Fibroblast of skin of left biceps (primary cell): ENCODE results near the gene PLA2G4B.

Experiments used
- DNase-seq, 2 experiments: peaks; one replicate each; pipeline ENCODE4 v3.0.0-alpha.2; 2013; ENCODE audit warnings: low read depth in 2 of 2

Gene PLA2G4B, protein sequence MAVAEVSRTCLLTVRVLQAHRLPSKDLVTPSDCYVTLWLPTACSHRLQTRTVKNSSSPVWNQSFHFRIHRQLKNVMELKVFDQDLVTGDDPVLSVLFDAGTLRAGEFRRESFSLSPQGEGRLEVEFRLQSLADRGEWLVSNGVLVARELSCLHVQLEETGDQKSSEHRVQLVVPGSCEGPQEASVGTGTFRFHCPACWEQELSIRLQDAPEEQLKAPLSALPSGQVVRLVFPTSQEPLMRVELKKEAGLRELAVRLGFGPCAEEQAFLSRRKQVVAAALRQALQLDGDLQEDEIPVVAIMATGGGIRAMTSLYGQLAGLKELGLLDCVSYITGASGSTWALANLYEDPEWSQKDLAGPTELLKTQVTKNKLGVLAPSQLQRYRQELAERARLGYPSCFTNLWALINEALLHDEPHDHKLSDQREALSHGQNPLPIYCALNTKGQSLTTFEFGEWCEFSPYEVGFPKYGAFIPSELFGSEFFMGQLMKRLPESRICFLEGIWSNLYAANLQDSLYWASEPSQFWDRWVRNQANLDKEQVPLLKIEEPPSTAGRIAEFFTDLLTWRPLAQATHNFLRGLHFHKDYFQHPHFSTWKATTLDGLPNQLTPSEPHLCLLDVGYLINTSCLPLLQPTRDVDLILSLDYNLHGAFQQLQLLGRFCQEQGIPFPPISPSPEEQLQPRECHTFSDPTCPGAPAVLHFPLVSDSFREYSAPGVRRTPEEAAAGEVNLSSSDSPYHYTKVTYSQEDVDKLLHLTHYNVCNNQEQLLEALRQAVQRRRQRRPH

DNA sequence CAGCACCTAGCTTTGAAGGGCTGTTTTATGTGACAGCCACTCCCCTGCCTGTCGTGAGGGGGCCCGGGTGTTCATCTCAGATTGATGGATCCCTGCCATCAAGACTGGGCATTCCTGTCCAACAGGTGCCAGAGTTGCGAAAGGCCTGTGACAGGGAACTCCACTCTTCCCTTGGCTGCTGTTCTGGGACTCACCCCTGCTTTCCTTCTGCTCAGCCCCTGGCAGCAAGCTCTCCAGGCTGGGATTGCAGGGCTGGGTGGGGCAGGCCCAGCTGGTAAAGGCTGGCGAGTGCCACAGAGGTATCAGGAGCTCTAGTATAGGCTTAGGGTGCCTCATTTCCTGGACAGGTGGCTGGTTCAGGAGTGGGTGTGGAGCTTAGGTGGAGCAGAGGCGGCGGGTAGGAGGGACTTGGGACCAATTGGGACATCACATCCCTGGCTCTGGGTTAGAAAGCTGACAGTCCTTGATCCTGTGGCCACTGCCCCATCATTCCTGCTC lies at the start of gene PLA2G4B:
Gene PLA2G4B, plus strand, starts transcription at position 448 of the 498 bp plus-strand sequence. CDS start 67 bp downstream, outside the sequence.
- DNase-seq, result no peak

DNA sequence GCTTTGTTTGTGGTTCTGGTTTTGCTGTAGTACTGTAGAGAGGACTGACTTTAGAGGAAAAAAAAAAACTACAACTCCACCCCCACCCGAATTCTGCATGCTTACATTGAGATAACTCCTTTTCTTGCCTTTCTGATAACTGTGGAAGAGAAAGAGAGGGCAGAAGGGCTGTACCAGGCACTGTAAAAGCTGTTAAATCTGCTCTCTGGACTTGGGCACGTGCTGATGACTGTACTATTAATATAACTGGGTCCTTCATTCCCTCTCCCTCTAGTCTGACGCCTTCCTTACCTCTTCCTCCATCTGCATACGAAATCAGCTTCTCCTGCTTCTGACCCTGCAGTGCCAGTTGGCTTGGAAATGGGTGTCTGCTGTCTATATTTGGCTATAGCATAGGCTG lies 49.4 kb upstream of the PLA2G4B start:
- DNase-seq, result no peak

GRCh38 chr15:41789662-41790061 lies 49.0 kb upstream of the PLA2G4B start:
- DNase-seq, result no peak

DNA sequence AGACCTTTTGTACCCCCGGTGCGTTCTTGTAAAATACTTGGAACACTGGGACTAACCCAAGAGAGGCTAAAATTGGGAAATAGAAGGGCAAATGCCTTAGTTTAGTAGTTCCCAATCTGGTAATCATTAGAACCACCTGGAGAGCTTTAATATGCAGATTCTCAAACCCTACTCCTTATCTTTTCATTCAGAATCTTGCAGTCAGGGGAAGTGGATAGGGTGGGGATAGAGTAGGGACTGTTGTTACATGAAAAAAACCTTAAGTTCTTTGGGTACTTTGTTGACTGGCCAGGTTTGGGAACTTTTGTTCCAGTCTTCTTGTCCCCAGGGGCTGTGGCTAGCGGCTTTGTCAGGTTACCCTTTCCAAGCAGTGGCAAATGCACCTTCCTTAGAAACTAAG lies 48.5 kb upstream of the PLA2G4B start:
- no peak for DNase-seq

DNA sequence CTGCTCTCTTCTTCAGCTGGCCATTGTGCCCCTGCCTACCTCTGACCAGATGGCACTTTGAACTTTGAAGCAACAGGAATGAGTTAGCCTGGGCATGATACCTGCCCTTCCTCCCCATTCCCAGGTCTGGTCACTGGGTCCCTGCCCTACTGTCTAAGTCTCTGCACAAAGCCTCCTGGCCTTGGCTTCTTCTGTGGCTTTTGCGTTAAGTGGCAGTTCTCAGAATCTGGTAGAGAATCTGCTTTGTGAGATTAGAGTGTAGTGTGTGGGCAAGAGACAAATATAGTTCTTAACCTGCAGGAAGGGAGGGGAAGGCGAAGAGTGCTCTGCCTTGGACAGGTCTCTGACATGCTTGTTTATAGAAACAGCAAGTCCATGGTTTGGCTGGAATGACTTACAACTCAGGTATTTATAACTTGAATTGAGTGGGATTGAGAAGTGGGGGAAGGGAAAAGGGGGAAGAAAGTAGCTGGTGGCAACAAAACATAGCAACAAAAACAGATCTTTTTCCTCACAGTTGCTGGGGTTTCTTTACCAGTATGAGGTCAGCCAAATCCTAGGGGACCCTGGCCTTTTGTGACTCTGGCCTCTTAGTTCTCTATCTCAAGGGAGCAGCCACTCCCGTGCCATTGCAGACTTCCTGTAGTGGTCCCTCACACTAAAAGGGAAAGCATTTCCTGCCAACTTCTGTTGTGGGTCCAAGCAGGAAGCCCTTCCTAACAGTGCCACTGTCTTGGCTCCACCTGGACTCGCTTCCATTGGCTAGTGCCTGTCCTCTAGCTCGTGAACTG lies 47.7 kb upstream of the PLA2G4B start:
- DNase-seq, result no peak

- DNase-seq, result no peak
Measured at GRCh38 chr15:41791547-41791937, 47.1 kb upstream of the PLA2G4B start.

DNA sequence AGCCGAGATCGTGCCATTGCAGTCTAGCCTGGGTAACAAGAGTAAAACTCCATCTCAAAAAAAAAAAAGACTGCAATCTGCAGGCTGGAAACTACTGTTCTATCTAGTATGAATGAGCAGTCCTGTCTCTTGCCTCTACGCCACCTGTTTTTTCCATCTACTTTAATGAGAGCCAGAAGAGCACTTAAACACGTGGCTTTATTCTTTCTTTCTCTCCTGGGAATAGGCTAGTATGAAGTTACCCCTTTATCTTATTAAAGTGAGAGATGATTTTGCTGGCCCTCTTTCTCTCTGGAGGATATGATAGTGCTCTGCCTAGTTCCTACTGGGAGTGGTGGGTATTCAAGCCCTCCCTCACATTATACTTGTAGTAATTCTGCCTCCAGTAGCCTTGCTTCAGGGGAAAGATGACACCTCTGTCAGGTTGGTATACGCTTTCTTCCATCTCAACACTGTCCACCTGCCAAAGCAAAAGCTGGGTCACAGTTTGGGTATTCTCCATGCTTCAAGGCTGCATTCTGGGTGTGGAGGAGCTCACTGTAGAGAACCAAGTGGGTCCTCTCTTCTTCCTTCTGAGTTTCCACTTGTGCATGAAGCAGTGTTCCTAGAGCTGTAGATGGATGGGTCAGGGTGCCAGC lies 46.5 kb upstream of the PLA2G4B start:
- DNase-seq, result no peak

DNA sequence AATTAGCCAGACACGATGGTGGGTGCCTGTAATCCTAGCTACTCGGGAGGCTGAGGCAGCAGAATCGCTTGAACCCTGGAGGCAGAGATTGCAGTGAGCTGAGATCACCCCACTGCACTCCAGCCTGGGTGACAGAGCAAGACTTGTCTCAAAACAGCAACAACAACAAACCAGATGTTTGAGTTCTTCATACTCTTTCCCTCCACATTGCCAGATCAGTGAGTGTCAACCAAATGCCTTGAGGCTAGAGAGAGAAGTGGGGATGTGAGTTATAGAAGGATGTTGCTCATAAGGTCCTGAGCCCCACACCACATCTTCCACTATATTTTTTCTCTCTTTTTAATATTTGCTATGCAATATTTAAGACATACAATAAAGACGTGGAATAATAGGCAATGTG lies 44.6 kb upstream of the PLA2G4B start:
- DNase-seq, result no peak

DNA sequence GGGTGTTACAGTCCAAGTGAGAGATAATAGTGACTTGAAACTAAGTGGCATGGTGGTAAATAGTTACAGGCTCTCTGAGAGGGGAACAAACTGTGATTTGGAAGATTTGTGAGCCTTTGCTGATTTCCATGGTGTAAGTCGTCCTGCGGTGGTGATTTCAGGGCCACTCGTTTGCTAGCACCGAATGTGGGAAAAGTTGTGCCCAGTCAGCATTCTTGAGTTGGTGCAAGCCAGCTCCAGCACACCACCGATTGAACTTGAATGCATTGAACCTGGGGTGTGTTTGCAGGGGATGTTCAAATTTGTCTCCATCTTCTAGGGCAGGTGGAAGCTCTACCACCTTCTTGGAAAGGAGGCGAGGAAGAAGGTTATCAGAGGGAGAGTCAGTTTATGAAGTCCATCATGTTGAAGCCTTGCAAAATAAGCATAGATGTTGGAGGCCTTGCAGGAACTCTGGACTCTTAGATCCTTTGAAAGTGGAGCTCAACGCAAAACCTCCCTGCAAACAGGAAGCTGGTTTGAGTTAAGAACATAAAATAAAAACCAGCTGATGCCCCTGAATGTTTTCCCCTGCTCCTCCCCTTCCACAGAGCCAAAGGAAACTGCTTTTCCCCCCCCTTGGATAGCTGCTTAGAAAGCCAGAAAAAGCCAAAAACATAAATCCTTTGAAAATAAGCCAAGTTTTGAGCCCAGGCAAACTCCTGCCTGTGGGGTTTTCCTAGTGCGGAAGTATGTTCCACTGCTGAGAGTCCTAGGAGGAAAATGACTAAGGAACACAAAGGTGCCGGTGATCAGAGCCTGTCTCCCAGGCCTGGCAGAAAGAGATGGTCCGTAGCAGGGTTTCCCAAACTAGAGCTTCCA lies 42.4 kb upstream of the PLA2G4B start:
- peak; percentile 83 to 84 for DNase-seq

DNA sequence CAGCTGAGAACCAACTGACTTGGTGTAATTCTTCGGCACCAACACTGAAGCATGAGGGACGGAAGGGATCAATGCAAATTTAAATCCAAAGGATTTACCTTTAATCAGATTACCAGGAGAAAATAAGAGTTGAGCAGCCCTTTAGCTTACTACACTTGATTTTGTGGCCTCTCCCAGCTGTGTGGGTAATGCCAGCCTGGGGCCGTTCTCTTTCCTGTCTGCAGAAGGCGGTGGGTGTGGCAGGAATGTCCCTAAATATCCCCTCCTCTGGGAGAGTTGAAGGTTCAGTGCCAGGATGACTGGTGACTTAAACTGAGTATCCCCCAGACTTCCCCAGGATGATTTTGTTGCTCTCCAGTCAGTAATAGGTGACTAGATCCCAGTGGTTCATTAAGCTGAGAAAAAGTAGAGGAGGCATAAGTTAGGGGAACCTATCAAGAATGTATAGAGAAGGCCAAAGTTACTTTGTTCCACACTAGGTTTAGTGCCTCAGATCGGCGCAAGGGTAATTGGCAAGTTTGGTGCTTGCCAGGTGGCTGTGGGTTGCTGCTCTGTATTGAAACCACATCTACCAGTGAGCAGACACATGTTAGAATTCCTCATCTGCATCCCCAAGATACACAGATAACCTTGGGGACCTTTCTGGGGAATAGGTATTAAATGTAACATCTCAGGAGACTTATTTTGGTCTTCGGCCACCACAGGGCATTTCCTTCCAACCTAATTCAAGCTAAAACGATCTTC lies 41.3 kb upstream of the PLA2G4B start:
- DNase-seq, result no peak

DNA sequence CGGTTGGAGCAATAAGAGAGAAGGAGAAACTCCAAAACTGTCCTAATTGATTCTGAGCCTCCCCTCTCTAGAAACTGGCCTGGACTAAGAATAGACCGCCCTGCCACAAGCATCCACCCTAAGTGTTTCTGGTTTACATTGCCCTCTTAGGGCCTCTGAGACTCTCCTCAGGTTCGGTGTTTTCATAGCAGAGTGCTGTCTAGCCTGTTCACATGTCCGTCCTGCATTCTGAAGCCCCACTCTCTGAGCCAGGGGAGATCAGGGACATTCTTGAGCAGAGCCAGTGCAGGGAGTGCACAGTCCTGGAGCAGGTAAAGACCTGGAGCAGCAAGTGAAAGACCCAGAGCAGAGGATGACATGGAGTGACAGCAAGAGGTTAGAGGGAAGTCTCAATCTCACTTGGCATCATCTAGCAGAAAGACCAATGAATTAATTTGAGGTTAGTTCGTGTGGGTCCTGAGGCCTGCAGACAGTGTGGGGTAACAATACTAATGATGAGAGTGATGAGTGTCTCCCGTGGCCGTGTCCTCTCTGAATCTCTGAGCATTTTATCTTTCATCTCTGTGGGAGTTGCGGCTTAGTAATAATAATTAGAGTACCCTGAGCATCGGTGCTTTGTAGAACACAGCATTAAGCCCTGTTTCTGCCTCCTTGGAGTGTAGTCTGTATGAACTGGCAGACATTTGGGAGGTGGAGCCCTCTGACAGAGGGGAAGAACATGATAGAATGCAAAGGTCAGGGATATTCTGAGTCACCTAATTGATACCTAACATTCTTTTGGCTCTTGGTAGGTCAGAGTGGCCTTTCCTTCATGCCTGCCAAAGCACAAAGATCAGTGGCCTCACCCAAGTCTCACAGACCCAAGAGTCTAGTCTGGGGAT lies 39.8 kb upstream of the PLA2G4B start:
- DNase-seq, result no peak

DNA sequence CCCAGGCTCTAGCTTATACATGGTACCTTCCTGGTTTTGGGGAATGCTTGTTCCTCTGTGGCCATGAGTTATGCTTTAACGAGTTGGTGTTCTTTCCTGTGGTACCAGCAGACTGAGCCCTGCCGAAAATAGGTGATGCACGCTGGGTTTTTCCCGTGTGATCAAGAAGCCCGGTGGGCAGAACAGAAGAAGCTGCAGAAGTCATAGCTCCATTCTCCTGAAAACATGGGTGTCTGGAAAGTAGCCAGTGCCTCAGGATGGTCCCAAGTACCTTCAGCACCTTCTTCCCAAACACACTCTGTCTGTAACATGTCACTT lies 39.2 kb upstream of the PLA2G4B start:
- DNase-seq, result no peak

DNA sequence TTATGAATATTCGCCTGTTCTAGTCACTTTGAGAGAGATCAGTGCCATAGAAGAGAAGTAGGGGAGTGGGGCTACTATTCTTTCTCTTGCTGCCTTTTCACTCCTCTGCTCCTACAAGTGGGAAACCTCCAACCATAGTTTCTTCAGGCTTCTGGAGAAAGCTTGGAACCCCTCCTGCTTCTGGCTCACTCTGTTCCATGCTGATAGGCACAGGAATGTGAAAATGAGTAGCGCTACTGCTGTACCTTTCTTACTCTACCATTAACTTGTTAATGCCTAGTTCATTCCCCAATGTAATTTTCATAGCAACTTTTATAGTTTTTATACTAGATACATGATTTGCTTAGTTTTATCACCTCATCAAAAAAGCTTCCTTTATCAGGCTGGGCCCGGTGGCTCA lies 37.5 kb upstream of the PLA2G4B start:
- no peak for DNase-seq

DNA sequence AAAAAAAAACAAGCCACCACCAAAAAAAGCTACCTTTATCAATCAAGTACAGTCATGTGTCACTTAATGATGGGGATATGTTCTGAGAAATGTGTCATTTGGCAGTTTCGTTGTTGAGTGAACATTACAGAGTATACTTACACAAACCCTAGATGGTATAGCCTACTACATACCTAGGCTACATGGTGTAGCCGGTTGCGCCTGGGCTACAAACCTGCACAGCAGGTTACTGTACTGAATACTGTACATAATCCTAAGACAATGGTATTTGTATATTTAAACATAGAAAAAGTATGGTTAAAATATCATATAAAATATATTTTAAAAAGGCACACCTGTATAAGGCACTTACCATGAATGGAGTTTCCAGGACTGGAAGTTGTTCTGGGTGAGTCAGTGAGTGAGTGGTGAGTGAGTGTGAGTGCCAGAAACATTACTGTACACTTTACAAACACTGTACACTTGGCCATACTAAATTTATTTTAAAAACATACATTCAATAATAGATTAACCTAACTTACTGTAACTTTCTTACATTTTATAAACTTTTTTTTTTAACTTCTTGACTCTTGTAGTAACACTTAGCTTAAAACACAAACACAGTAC lies 36.7 kb upstream of the PLA2G4B start:
- no peak for DNase-seq

DNA sequence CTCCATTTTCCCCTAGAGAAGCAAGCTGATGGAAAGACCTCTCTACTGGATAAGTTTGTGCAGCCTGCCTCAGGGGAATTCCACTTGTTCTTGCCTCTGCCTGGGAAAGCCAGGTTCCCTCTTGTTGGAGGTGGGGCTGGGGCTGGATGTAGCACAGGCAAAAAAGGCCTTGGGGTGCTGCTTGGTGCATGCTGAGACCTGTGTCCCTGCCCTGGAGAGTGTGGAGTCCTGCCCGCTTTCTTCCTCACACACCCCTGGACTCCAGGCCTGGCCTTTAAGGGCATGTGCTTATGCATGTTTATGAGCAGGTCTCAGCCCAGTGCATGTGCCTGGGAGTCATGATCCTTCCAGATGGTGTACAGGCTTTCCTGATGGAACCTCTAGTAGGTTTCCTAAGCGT lies 34.3 kb upstream of the PLA2G4B start:
- DNase-seq, result no peak

DNA sequence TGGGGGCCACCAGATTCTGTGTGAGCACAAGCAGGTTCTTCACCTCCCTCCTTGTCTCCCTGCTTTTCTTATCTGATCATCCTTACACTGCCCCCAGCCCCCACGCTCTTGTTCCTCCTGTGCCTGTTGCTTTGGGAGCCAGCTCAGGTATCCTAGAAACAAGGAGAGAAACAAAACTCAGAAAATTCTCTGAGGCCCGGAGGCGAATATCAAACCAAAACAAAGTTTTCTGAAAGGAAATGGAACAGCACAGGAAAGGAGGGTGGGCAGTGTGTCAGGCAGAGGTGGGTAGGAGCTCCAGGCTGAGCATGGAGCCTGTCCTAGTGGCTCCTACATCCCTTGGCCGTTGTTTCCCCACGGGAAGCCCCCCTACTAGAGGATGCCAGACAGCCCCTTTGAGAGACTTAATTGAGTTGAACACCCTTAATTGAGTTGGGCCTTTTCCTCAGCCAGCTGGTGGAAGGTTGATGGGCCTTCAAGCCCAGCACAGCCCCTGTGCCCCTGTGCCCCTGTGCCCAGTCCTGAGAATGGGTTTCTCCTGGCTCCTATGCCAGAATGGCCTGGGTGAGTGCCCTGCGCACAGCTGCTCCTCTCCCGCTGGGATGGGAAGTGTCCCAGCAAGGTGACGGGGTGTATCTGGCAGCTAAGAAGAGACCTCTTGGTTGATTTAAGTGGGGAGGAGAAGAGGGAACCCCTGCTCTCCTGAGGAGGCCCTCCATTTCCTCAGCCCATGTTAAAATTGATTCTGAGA lies 33.6 kb upstream of the PLA2G4B start:
- no peak for DNase-seq

- DNase-seq, result no peak
Measured at GRCh38 chr15:41805711-41806110, 32.9 kb upstream of the PLA2G4B start.
